Bronchial epithelial cell (primary cell): ENCODE results near the gene PCTP. TPM values are rescaled to one million over a fixed set of nuclear protein-coding genes. Genes with fewer than 3 reads are reported as not detected.
A peak's percentile ranks its signal among the peaks of the same experiment; 100 is the strongest.

Source experiments
- DNase-seq: peaks from one replicate; pipeline ENCODE4 v3.0.0-alpha.2; 2010; ENCODE audit warnings: low read depth
- FAIRE-seq: peaks from 2 replicates; lab custom pipeline; 2011; peaks lifted over from hg19 to GRCh38; lab: Jason Lieb, UNC
- H3K27me3 ChIP-seq: 2 replicates; pipeline ENCODE4 v1.5.1; 2011; ENCODE audit warnings: low read length; ENCODE audit not compliant: control insufficient read depth, insufficient read depth
- H3K36me3 ChIP-seq: 2 replicates; pipeline ENCODE4 v1.5.1; 2011; ENCODE audit warnings: low read length; ENCODE audit not compliant: control insufficient read depth, insufficient read depth
- H3K4me3 ChIP-seq: 2 replicates; pipeline ENCODE4 v1.5.1; 2011; ENCODE audit warnings: mild to moderate bottlenecking, low read depth, low read length, control low read depth
- total RNA-seq: library from RNA; depleted of rRNA; stranded (reverse); fragments of >200 nt; gene quantifications from 2 replicates; pipeline ENCODE4 v1.2.1, GENCODE V29; 2014
- TF ChIP-seq, protein P1 (sequence below): IDR thresholded peaks from 2 replicates; pipeline ENCODE4 v1.5.1; 2011; ENCODE audit warnings: mild to moderate bottlenecking, moderate library complexity, low read length, control low read depth, inconsistent platforms; ENCODE audit not compliant: insufficient read depth, severe bottlenecking

The PCTP gene
- total RNA-seq, 1 donor from 2014 or later: 8.4 TPM

DNA sequence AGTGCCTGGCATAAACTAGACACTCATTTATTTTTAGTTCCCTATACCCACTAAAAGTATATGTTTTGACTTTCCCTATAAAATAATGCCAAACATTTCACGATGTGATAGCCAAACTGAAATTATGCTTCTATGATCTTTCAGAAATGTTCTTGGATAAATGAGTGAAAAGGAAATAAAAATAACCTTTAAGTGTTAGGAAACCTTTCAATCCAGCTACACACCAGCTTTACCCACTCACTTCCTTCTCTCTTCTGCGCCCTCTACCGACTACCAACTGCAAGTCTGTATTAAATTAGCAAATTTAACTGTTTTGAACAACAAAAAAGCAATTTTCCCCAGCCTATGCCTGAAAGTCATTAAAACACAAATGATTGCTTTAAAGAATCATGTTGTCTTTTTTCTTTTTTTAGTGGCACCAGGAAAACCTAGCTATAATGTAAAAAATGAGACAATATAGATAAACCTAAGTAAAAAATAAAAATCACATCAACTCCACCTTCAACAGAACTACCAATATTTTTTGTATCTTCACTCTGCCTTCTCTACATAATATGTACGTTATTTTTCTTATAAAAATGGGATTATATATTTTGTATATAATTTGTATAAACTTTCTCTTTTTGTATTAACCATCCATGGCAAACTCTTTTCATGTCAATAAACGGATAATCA is 15.0 kb upstream of the PCTP start:
- no peak overlapping the region for H3K4me3 ChIP-seq
- no peaks in the 10 kb centered on the region for H3K27me3 ChIP-seq
- FAIRE-seq (no peak), DNase-seq (peak; percentile 49)
- TF ChIP-seq, protein P1, sequence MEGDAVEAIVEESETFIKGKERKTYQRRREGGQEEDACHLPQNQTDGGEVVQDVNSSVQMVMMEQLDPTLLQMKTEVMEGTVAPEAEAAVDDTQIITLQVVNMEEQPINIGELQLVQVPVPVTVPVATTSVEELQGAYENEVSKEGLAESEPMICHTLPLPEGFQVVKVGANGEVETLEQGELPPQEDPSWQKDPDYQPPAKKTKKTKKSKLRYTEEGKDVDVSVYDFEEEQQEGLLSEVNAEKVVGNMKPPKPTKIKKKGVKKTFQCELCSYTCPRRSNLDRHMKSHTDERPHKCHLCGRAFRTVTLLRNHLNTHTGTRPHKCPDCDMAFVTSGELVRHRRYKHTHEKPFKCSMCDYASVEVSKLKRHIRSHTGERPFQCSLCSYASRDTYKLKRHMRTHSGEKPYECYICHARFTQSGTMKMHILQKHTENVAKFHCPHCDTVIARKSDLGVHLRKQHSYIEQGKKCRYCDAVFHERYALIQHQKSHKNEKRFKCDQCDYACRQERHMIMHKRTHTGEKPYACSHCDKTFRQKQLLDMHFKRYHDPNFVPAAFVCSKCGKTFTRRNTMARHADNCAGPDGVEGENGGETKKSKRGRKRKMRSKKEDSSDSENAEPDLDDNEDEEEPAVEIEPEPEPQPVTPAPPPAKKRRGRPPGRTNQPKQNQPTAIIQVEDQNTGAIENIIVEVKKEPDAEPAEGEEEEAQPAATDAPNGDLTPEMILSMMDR: peak; percentile 62
- no peaks in the 10 kb centered on the region for H3K36me3 ChIP-seq

DNA sequence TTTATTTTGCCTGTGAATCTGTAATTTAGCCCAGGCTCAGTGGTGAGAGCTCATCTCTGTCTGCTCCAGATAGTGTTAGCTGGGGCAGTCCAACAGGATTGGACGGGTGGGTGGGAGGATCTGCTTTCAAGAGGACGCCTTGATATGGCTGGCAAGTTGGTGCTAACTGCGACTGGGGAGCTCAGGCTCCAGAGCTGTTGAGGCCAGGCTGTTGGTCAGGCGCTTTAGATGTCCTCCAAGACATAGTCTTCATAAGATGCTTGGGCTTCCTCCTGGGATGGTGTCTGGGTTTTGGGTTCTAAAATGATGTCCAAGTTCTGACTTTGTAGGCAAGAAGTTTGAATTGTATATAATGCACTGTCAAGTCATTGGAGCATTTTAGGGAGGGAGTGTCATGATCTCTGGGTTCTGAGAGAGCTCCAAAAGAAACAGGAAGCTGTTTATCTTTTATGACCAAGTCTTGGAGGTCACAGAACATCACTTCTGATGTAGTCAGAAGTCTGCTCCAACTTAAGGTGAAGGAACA is 12.8 kb upstream of the PCTP start:
- FAIRE-seq (no peak), DNase-seq (no peak)
- Histone ChIP-seq H3K4me3 (no peak overlapping the region), H3K27me3 (no peaks in the 10 kb centered on the region), H3K36me3 (no peaks in the 10 kb centered on the region)
- TF ChIP-seq, protein P1: no peak

DNA sequence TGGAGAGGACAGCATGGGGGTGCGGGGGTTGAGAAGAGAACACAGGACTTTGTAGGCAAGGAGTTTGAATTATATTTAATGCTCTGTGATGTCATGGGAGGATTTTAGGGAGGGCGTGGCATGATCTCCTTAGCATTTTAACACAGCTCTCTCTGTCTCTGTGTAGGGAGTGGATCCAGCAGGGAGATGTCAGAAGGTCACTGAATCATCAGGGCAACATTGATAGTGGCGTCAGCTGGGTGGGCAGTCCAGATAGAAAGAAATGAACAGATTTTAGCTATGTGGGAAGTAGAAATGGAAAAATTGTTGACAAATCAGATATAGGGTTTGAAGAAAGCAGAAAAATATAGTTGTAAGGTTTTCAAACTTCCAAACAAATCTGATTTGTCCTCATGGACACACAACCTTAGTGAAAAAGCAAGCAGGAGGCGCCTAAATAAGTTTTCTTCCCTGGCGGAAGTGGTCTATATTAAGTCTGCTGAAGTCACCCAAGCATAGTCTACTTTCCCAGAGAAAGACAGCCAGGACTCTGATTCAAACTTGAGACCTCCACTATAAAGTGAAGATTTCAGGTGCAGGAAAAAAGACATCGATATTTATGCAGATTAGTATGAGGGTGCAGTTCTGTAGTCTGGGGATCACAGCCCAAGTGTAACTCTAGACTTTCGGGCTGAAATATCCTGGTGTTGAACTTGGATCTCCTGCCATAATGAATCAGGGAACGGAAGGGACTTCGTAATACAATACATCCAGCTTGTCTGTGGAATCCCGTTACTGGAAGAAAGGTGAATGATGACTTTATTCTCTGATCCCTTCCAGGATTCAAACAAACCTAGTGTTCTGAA is 10.1 kb upstream of the PCTP start:
- FAIRE-seq (no peak), DNase-seq (no peak)
- H3K27me3 ChIP-seq: no peaks in the 10 kb centered on the region
- TF ChIP-seq, protein P1: no peak
- no peak overlapping the region for H3K4me3 ChIP-seq
- no peaks in the 10 kb centered on the region for H3K36me3 ChIP-seq

DNA sequence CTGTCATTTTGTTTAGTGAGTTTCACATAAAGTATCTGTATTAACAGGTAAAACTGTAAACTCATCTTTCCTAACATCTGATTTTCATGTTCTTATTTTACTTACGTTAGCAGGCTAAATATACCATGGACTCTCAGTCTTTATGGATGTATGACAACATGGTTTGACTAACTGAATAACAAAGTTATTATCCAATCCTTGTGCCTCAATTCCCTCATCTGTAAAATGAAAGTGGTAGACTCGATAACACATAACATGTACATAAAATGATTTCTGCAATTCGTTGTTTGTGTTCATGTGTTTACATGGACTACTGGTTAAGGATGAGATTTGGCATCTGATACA is 9.5 kb upstream of the PCTP start:
- DNase-seq: no peak
- no peaks in the 10 kb centered on the region for H3K27me3 ChIP-seq
- H3K36me3 ChIP-seq: no peaks in the 10 kb centered on the region
- H3K4me3 ChIP-seq: no peak overlapping the region
- FAIRE-seq: no peak
- TF ChIP-seq, protein P1: no peak

DNA sequence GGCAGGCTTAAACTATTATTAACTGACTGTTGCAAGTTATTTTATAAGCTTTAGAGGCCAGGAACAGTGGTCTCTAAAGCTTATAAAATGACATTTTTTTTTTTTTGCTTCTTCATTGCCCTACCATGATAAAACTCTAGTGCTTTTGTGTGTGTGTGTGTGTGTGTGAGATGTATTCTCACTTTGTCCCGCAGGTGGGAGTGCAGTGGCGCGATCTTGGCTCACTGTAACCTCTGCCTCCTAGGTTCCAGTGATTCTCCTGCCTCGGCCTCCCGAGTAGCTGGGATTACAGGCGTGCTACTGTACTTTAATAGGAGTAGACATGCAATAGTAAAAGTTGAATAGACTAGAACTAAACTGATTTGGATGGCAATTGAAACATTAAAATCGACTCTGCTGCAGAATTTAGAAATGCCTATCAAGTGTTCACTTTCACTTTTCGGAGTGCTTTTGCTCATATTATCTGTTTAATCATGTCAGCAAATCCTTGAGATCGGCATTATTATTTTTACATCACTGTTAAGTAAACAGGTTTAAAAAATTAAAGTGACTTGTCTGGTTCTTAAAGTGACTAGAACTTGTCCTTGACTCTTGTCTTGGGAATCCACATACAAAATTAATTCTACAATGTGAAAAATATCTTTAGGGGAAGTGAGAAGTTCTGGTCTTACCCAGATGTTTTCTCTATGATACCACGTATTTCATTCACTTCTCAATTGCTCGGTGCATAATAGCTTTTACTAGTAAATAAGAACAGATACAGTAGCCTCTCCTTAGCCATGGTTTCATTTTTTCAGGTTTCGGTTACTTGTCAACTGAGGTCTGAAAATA is 8.4 kb upstream of the PCTP start:
- no peak overlapping the region for H3K4me3 ChIP-seq
- DNase-seq (no peak), FAIRE-seq (no peak)
- no peaks in the 10 kb centered on the region for H3K36me3 ChIP-seq
- TF ChIP-seq, protein P1: no peak
- H3K27me3 ChIP-seq: no peaks in the 10 kb centered on the region
